GM23338 (cell line): Measurements from ENCODE around the gene CELSR3. TPM values are rescaled to one million over a fixed set of nuclear protein-coding genes. Genes with fewer than 3 reads are reported as not detected.

Experiments
- ATAC-seq: fragments of 200-7000 bp; cut with Tn5 transposase; 3 replicates; pipeline ENCODE4 v1.9.1; 2020
- DNase-seq: peaks from one replicate; pipeline ENCODE4 v3.0.0-alpha.2; 2015; ENCODE audit warnings: low spot score
- H2AFZ ChIP-seq: fragments of 200-600 bp; sonication (generic); 2 replicates; pipeline ENCODE4 v1.8.0; 2016; ENCODE audit warnings: antibody characterized with exemption, mild to moderate bottlenecking, moderate library complexity
- H3F3A ChIP-seq: fragments of 200-600 bp; sonication (generic); replicated peaks from 2 replicates; pipeline ENCODE4 v1.8.0; 2017; ENCODE audit warnings: antibody characterized with exemption, mixed run types, low read depth
- H3K27ac ChIP-seq: fragments of 200-600 bp; sonication (generic); 2 replicates; pipeline ENCODE4 v1.6.1; 2016; ENCODE audit warnings: low read depth
- H3K27me3 ChIP-seq: fragments of 200-600 bp; sonication (generic); 2 replicates; pipeline ENCODE4 v1.8.0; 2016; ENCODE audit warnings: mild to moderate bottlenecking, mixed run types, moderate library complexity; ENCODE audit not compliant: insufficient read depth
- H3K36me3 ChIP-seq: fragments of 200-600 bp; sonication (generic); 2 replicates; pipeline ENCODE4 v1.8.0; 2016; ENCODE audit warnings: mild to moderate bottlenecking; ENCODE audit not compliant: insufficient read depth
- H3K4me1 ChIP-seq: fragments of 200-600 bp; sonication (generic); 2 replicates; pipeline ENCODE4 v1.8.0; 2016; ENCODE audit warnings: mild to moderate bottlenecking, moderate library complexity; ENCODE audit not compliant: insufficient read depth
- H3K4me2 ChIP-seq: fragments of 200-600 bp; sonication (generic); 2 replicates; pipeline ENCODE4 v1.7.1; 2017; ENCODE audit warnings: mixed run types
- H3K4me3 ChIP-seq: fragments of 200-600 bp; sonication (generic); 2 replicates; pipeline ENCODE4 v1.6.1; 2016; ENCODE audit warnings: mixed run types
- H3K79me2 ChIP-seq: fragments of 200-600 bp; sonication (generic); replicated peaks from 2 replicates; pipeline ENCODE4 v1.8.0; 2017; ENCODE audit warnings: mild to moderate bottlenecking; ENCODE audit not compliant: insufficient read depth
- H3K9me2 ChIP-seq: fragments of 200-600 bp; sonication (generic); 2 replicates; pipeline ENCODE4 v1.8.0; 2017; ENCODE audit not compliant: insufficient read depth
- H4K20me1 ChIP-seq: fragments of 200-600 bp; sonication (generic); replicated peaks from 2 replicates; pipeline ENCODE4 v1.8.0; 2017; ENCODE audit warnings: mild to moderate bottlenecking; ENCODE audit not compliant: insufficient read depth
- H3K27ac Mint-ChIP-seq: 2 replicates; pipeline ENCODE4 v1.8.0; 2020; ENCODE audit warnings: inconsistent platforms, mild to moderate bottlenecking, moderate library complexity, mixed read lengths
- H3K27me3 Mint-ChIP-seq: 3 replicates; pipeline ENCODE4 v1.8.0; 2022; ENCODE audit warnings: low read depth, mild to moderate bottlenecking, moderate library complexity, mixed read lengths, inconsistent platforms; ENCODE audit not compliant: insufficient read depth, poor library complexity
- H3K36me3 Mint-ChIP-seq: 3 replicates; pipeline ENCODE4 v1.8.0; 2021; ENCODE audit warnings: low read depth, mild to moderate bottlenecking, inconsistent platforms, moderate library complexity, mixed read lengths
- H3K4me1 Mint-ChIP-seq: 3 replicates; pipeline ENCODE4 v1.8.0; 2020; ENCODE audit warnings: mild to moderate bottlenecking, inconsistent platforms, mixed read lengths
- H3K4me3 Mint-ChIP-seq: 3 replicates; pipeline ENCODE4 v1.8.0; 2021; ENCODE audit warnings: moderate library complexity, mild to moderate bottlenecking, inconsistent platforms, mixed read lengths
- H3K9me3 Mint-ChIP-seq: 3 replicates; pipeline ENCODE4 v1.8.0; 2020; ENCODE audit warnings: moderate library complexity, mild to moderate bottlenecking, inconsistent platforms, mixed read lengths
- CTCF ChIP-seq, 2 experiments: fragments of 200-600 bp in 1 of 2; sonication (generic) in 1 of 2; conservative IDR thresholded peaks; 2 replicates each; pipeline versions ENCODE4 v1.5.1 to v1.6.1; 2016 to 2017; ENCODE audit warnings: antibody characterized with exemption in 2 of 2, low read depth in 2 of 2, mild to moderate bottlenecking in 2 of 2, moderate library complexity in 1 of 2
- ETS1 ChIP-seq: IDR thresholded peaks from 2 replicates; pipeline ENCODE4 v1.6.1; 2016; ENCODE audit warnings: antibody characterized with exemption
- EZH2phosphoT487 ChIP-seq: fragments of 200-600 bp; sonication (generic); IDR thresholded peaks from one replicate; pipeline ENCODE4 v1.8.1; 2018; ENCODE audit warnings: antibody characterized with exemption; ENCODE audit not compliant: unreplicated experiment
- JUNB ChIP-seq: IDR thresholded peaks from one replicate; pipeline ENCODE4 v1.6.1; 2016; ENCODE audit warnings: antibody characterized with exemption; ENCODE audit not compliant: unreplicated experiment
- STAT1 ChIP-seq: IDR thresholded peaks from one replicate; pipeline ENCODE4 v1.6.1; 2016; ENCODE audit warnings: antibody characterized with exemption; ENCODE audit not compliant: unreplicated experiment
- ZNF114 ChIP-seq: fragments of 250-450 bp; sonication (Bioruptor Pico); IDR thresholded peaks from 2 replicates; pipeline ENCODE4 v1.5.0; 2020; ENCODE audit warnings: mild to moderate bottlenecking, moderate library complexity
- ZNF331 ChIP-seq: fragments of 250-450 bp; sonication (Bioruptor Pico); IDR thresholded peaks from 2 replicates; pipeline ENCODE4 v1.5.0; 2020; ENCODE audit warnings: low read depth, mild to moderate bottlenecking, moderate library complexity
- polyA plus RNA-seq: library from polyadenylated mRNA; unstranded; fragments of >200 nt; fragmentation: Nextera tagmentation; extraction: Ambion mirVana; gene quantifications from 2 replicates; pipeline ENCODE4 v1.2.1, GENCODE V29; 2016
- total RNA-seq: library from RNA; depleted of rRNA; stranded (reverse); fragments of >200 nt; shearing (Covaris generic); gene quantifications from 2 replicates; pipeline ENCODE4 v1.2.3, GENCODE V29; 2014

CELSR3 gene
- total and polyA plus RNA-seq, 2 experiments from 2014 or later, result 7.5 to 33.3 TPM

- no peak for TF ChIP-seq ETS1
- TF ChIP-seq ZNF114 (CRISPR knock-in tag), result no peak
- TF ChIP-seq CTCF (conservative IDR thresholded peaks at IDR 0.05; ENCODE audit: low read depth in 2 of 2), result no peak
These were observed 20.1 kb downstream of the CELSR3 start (continued) for GRCh38 chr3:48642605-48643004.

GRCh38 chr3:48641396-48641795, 21.3 kb downstream of the CELSR3 start:
- peaks cover 38% of the 10 kb centered on the region for H3K36me3 Mint-ChIP-seq
- H3K4me3 Mint-ChIP-seq, result no peak overlapping the region
- DNase-seq, result no peak
- peaks cover 17% of the 10 kb centered on the region for H3K27me3 Mint-ChIP-seq
- Histone ChIP-seq H3K36me3 (no peaks in the 10 kb centered on the region; the same call in 1 of the 2 replicates), H4K20me1 (no peaks in the 10 kb centered on the region), H3K4me3 (no peak overlapping the region), H3K79me2 (no peaks in the 10 kb centered on the region), H2AFZ (no peak overlapping the region), H3K4me1 (peaks cover 9% of the 10 kb centered on the region), H3K27me3 (no peaks in the 10 kb centered on the region), H3K4me2 (no peak overlapping the region), H3F3A (no peaks in the 10 kb centered on the region; the same call in 1 of the 2 replicates), H3K27ac (no peak overlapping the region), H3K9me2 (no peaks in the 10 kb centered on the region)
- peaks cover 20% of the 10 kb centered on the region for H3K4me1 Mint-ChIP-seq
- no peak for ATAC-seq
- H3K27ac Mint-ChIP-seq, result no peak overlapping the region
- no peak for TF ChIP-seq JUNB
- H3K9me3 Mint-ChIP-seq, result no peaks in the 10 kb centered on the region

GRCh38 chr3:48639944-48640606, 22.6 kb downstream of the CELSR3 start:
- Histone ChIP-seq H4K20me1 (no peaks in the 10 kb centered on the region), H3K27me3 (no peaks in the 10 kb centered on the region), H3K9me2 (no peaks in the 10 kb centered on the region), H3K4me1 (peaks cover 12% of the 10 kb centered on the region), H3F3A (peaks cover 3% of the 10 kb centered on the region; the same call in 1 of the 2 replicates), H3K79me2 (no peaks in the 10 kb centered on the region), H3K4me3 (no peak overlapping the region), H3K27ac (no peak overlapping the region), H3K4me2 (no peak overlapping the region), H3K36me3 (no peaks in the 10 kb centered on the region), H2AFZ (no peak overlapping the region)
- H3K36me3 Mint-ChIP-seq, result peaks cover 38% of the 10 kb centered on the region
- H3K4me3 Mint-ChIP-seq, result no peak overlapping the region
- H3K4me1 Mint-ChIP-seq, result peaks cover 24% of the 10 kb centered on the region
- H3K9me3 Mint-ChIP-seq, result no peaks in the 10 kb centered on the region
- no peak for ATAC-seq
- no peak for DNase-seq
- H3K27ac Mint-ChIP-seq, result no peak overlapping the region
- peaks cover 17% of the 10 kb centered on the region for H3K27me3 Mint-ChIP-seq
- TF ChIP-seq ZNF114 (CRISPR knock-in tag) (no peak), CTCF (conservative IDR thresholded peaks at IDR 0.05; ENCODE audit: low read depth in 2 of 2) (no peak), ZNF331 (CRISPR knock-in tag) (no peak), EZH2phosphoT487 (no peak), JUNB (no peak), ETS1 (no peak), STAT1 (no peak)
